Measurements from ENCODE around the gene AP3S1. TPM values are rescaled to one million over a fixed set of nuclear protein-coding genes. Genes with fewer than 3 reads are reported as not detected.
"Not testable (repeated sequence)": the region's sequence is repeated elsewhere in the genome, so short reads cannot be mapped to it uniquely, and the experiment has no call there.

AP3S1 gene
- total RNA-seq, 2 experiments from 2014 or later, result 102 to 107 TPM

GRCh38 chr5:115898656-115899055 is 56.9 kb downstream of the AP3S1 start:
- CTCF ChIA-PET, result interaction anchor here (0.9 to 1.1 kb wide), 2 partner anchors 21 to 169 kb away, joined by 3 to 4 read pairs; no protein-coding TSS in a partner anchor
- peaks cover 4% of the 10 kb centered on the region for H3K4me1 Mint-ChIP-seq (ENCODE audit: low read depth)
- no peak overlapping the region for H3K27ac Mint-ChIP-seq

GRCh38 chr5:115907177-115907576 is 65.4 kb downstream of the AP3S1 start:
- H3K4me1 Mint-ChIP-seq (ENCODE audit: low read depth), result no peaks in the 10 kb centered on the region
- intact Hi-C loops (cut with micrococcal nuclease), result no loop called here
- H3K27me3 Mint-ChIP-seq, result no peaks in the 10 kb centered on the region
- no peaks in the 10 kb centered on the region for H3K9me3 Mint-ChIP-seq
- TF ChIP-seq CTCF (IDR thresholded peaks at IDR 0.05), result no peak
- POLR2A ChIA-PET, result no interaction called here
- no peak for ATAC-seq
- H3K4me3 Mint-ChIP-seq, result no peak overlapping the region
- CTCF ChIA-PET, result no interaction called here
- DNase-seq, result no peak
- no peak overlapping the region for H3K27ac Mint-ChIP-seq
- H3K36me3 Mint-ChIP-seq (ENCODE audit: low read depth), result no peaks in the 10 kb centered on the region

More at GRCh38 chr5:115898656-115899055, 56.9 kb downstream of the AP3S1 start:
- no peak for TF ChIP-seq CTCF (IDR thresholded peaks at IDR 0.05)
- Mint-ChIP-seq H3K36me3 (ENCODE audit: low read depth) (peaks cover 18% of the 10 kb centered on the region), H3K9me3 (no peaks in the 10 kb centered on the region), H3K27me3 (no peaks in the 10 kb centered on the region), H3K4me3 (no peak overlapping the region)
- no peak for DNase-seq
- POLR2A ChIA-PET, result interaction anchor here (1.3 kb wide), 1 partner anchor 21 kb away, joined by 3 read pairs; no protein-coding TSS in a partner anchor
- intact Hi-C loops (cut with micrococcal nuclease), result no loop called here
- no peak for ATAC-seq

GRCh38 chr5:115913623-115914400 is 72.1 kb downstream of the AP3S1 start:
- DNase-seq; H3K27ac Mint-ChIP-seq; intact Hi-C loops (cut with micrococcal nuclease); H3K9me3 Mint-ChIP-seq; ATAC-seq; H3K4me1 Mint-ChIP-seq (ENCODE audit: low read depth); H3K4me3 Mint-ChIP-seq; H3K36me3 Mint-ChIP-seq (ENCODE audit: low read depth); CTCF ChIA-PET; H3K27me3 Mint-ChIP-seq; POLR2A ChIA-PET: not testable (repeated sequence)

GRCh38 chr5:115920171-115920725 is 78.5 kb downstream of the AP3S1 start:
- POLR2A ChIA-PET, result interaction anchor here (1.1 kb wide), 1 partner anchor 22 kb away, joined by 3 read pairs; no protein-coding TSS in a partner anchor
- intact Hi-C loops (cut with micrococcal nuclease), result no loop called here
- CTCF ChIA-PET, result interaction anchor here (1.0 kb wide), 1 partner anchor 22 kb away, joined by 3 read pairs; no protein-coding TSS in a partner anchor
- H3K27ac Mint-ChIP-seq, result no peak overlapping the region
- no peaks in the 10 kb centered on the region for H3K27me3 Mint-ChIP-seq
- no peak overlapping the region for H3K4me3 Mint-ChIP-seq
- no peak for DNase-seq
- no peak for TF ChIP-seq CTCF (IDR thresholded peaks at IDR 0.05)
- peaks cover 4% of the 10 kb centered on the region for H3K36me3 Mint-ChIP-seq (ENCODE audit: low read depth)
- H3K9me3 Mint-ChIP-seq, result no peaks in the 10 kb centered on the region
- H3K4me1 Mint-ChIP-seq (ENCODE audit: low read depth), result no peaks in the 10 kb centered on the region
- no peak for ATAC-seq

GRCh38 chr5:115928578-115929407 is 87.1 kb downstream of the AP3S1 start:
- POLR2A ChIA-PET; intact Hi-C loops (cut with micrococcal nuclease); H3K27ac Mint-ChIP-seq; H3K9me3 Mint-ChIP-seq; ATAC-seq; CTCF ChIA-PET; H3K4me1 Mint-ChIP-seq (ENCODE audit: low read depth); H3K27me3 Mint-ChIP-seq; DNase-seq; H3K4me3 Mint-ChIP-seq; H3K36me3 Mint-ChIP-seq (ENCODE audit: low read depth): not testable (repeated sequence)

GRCh38 chr5:115930171-115930570 is 88.4 kb downstream of the AP3S1 start:
- POLR2A ChIA-PET; H3K4me3 Mint-ChIP-seq; H3K27ac Mint-ChIP-seq; H3K27me3 Mint-ChIP-seq; DNase-seq; H3K9me3 Mint-ChIP-seq; CTCF ChIA-PET; intact Hi-C loops (cut with micrococcal nuclease); H3K36me3 Mint-ChIP-seq (ENCODE audit: low read depth); ATAC-seq; H3K4me1 Mint-ChIP-seq (ENCODE audit: low read depth): not testable (repeated sequence)
